DOHH2 (cell line): ENCODE data around the gene NRXN3.

Experiments used
- H3F3A ChIP-seq: fragments of 200-600 bp; sonication (generic), shearing (Covaris generic); 2 replicates; pipeline ENCODE4 v1.6.0; 2016; ENCODE audit warnings: antibody characterized with exemption, mild to moderate bottlenecking; ENCODE audit not compliant: control insufficient read depth, insufficient read depth
- H3K27ac ChIP-seq: fragments of 200-600 bp; sonication (generic); 2 replicates; pipeline ENCODE4 v1.5.1; 2014; ENCODE audit warnings: low read depth, mild to moderate bottlenecking, low read length, moderate library complexity
- H3K27me3 ChIP-seq: fragments of 200-600 bp; sonication (generic); 2 replicates; pipeline ENCODE4 v1.6.1; 2014; ENCODE audit warnings: mild to moderate bottlenecking, low read length, mixed read lengths; ENCODE audit not compliant: control insufficient read depth
- H3K36me3 ChIP-seq: fragments of 200-600 bp; sonication (generic); 2 replicates; pipeline ENCODE4 v1.6.1; 2014; ENCODE audit warnings: mild to moderate bottlenecking, low read length, moderate library complexity, mixed read lengths; ENCODE audit not compliant: control insufficient read depth
- H3K4me1 ChIP-seq: fragments of 200-600 bp; sonication (generic); 2 replicates; pipeline ENCODE4 v1.6.1; 2014; ENCODE audit warnings: mild to moderate bottlenecking, low read length, mixed read lengths; ENCODE audit not compliant: control insufficient read depth
- H3K4me2 ChIP-seq: fragments of 200-600 bp; sonication (generic); 2 replicates; pipeline ENCODE4 v1.6.0; 2014; ENCODE audit warnings: mild to moderate bottlenecking, low read length, moderate library complexity
- H3K4me3 ChIP-seq: fragments of 200-600 bp; sonication (generic); 2 replicates; pipeline ENCODE4 v1.5.1; 2014; ENCODE audit warnings: mild to moderate bottlenecking, low read length, mixed read lengths
- H3K79me2 ChIP-seq: fragments of 200-600 bp; sonication (generic); 2 replicates; pipeline ENCODE4 v1.6.1; 2014; ENCODE audit warnings: mild to moderate bottlenecking, low read length, mixed read lengths; ENCODE audit not compliant: control insufficient read depth
- H3K9me2 ChIP-seq: fragments of 200-600 bp; sonication (generic); replicated peaks from 2 replicates; pipeline ENCODE4 v1.6.1; 2014; ENCODE audit warnings: mild to moderate bottlenecking, low read length, mixed read lengths; ENCODE audit not compliant: control insufficient read depth
- H3K9me3 ChIP-seq: fragments of 200-600 bp; sonication (generic); 2 replicates; pipeline ENCODE4 v1.6.1; 2014; ENCODE audit warnings: antibody characterized with exemption, low read length, mixed read lengths; ENCODE audit not compliant: control insufficient read depth, insufficient read depth
- H4K20me1 ChIP-seq: fragments of 200-600 bp; sonication (generic); 2 replicates; pipeline ENCODE4 v1.6.0; 2014; ENCODE audit warnings: low read depth, mild to moderate bottlenecking, antibody characterized with exemption, low read length, moderate library complexity; ENCODE audit not compliant: control insufficient read depth, insufficient read depth
- CTCF ChIP-seq: fragments of 200-600 bp; sonication (generic); IDR thresholded peaks from one replicate; pipeline ENCODE4 v1.5.1; 2014; ENCODE audit warnings: antibody characterized with exemption, mild to moderate bottlenecking, low read depth, low read length; ENCODE audit not compliant: poor library complexity, severe bottlenecking
- EZH2phosphoT487 ChIP-seq: fragments of 200-600 bp; sonication (generic); IDR thresholded peaks from 2 replicates; pipeline ENCODE4 v1.6.1; 2017; ENCODE audit warnings: borderline replicate concordance, mild to moderate bottlenecking, antibody characterized with exemption, low read length, moderate library complexity, mixed read lengths

Gene NRXN3

GRCh38 chr14:79703209-79703608, 1533.0 kb downstream of the NRXN3 start:
- TF ChIP-seq CTCF (no peak), EZH2phosphoT487 (no peak)
- Histone ChIP-seq H3K9me3 (no peaks in the 10 kb centered on the region), H3K4me1 (no peaks in the 10 kb centered on the region), H3K27ac (no peak overlapping the region), H4K20me1 (no peaks in the 10 kb centered on the region), H3K4me2 (no peak overlapping the region), H3K9me2 (no peaks in the 10 kb centered on the region), H3K27me3 (no peaks in the 10 kb centered on the region), H3K79me2 (no peaks in the 10 kb centered on the region), H3F3A (no peaks in the 10 kb centered on the region), H3K4me3 (no peak overlapping the region), H3K36me3 (no peaks in the 10 kb centered on the region)

- TF ChIP-seq CTCF = no peak
- no peak for TF ChIP-seq EZH2phosphoT487
- no peak overlapping the region for H3K4me2 ChIP-seq
- H3K79me2 ChIP-seq = no peaks in the 10 kb centered on the region
- H3K9me2 ChIP-seq = no peaks in the 10 kb centered on the region
- no peaks in the 10 kb centered on the region for H3F3A ChIP-seq
- H3K4me3 ChIP-seq = no peak overlapping the region
- H3K27ac ChIP-seq = no peak overlapping the region
- H3K36me3 ChIP-seq = no peaks in the 10 kb centered on the region
- no peaks in the 10 kb centered on the region for H4K20me1 ChIP-seq
- no peaks in the 10 kb centered on the region for H3K27me3 ChIP-seq
- H3K4me1 ChIP-seq = no peaks in the 10 kb centered on the region
- no peaks in the 10 kb centered on the region for H3K9me3 ChIP-seq
These were observed 1534.1 kb downstream of the NRXN3 start for GRCh38 chr14:79704041-79704807.

DNA sequence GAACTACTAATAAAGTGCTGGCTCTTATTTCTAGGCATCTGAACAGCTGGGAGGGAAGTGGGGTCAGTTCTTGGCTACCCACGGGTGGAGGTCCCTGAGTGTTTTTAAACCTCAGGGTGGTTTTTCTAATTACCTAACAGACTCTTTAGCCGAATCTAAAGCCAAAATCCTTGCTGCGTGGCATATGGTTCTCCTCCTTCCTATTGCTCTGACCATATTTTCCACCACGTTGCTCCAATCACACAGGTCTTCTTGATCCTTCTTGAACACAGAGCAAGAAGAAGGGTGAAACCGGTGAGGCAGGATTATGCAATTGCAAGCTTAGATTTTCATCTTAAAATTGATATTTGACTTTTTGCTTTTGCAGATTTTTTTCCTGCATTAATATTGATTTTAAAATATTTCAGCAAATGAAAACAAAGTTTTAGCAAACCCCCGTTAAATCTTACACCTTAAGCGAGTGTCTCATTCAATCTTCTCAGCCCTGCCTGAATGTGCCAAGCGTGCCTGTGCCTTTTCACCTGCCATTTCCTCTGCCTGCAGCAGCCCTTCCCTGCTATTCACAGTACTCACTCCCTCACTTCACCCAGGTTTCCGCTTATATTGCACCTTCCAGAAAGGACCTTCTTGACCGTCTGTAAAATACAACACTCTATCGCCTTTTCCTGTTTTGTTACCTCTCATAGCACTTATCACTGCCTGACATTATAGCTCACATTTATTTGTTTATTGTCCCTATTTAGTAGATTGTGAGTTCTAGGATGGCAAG, 1535.1 kb downstream of the NRXN3 start:
- no peak for TF ChIP-seq EZH2phosphoT487
- Histone ChIP-seq H3K4me1 (no peaks in the 10 kb centered on the region), H3K27ac (no peak overlapping the region), H3K36me3 (no peaks in the 10 kb centered on the region), H3K9me3 (no peaks in the 10 kb centered on the region), H3F3A (no peaks in the 10 kb centered on the region), H3K9me2 (no peaks in the 10 kb centered on the region), H3K27me3 (no peaks in the 10 kb centered on the region), H3K79me2 (no peaks in the 10 kb centered on the region), H3K4me3 (no peak overlapping the region), H4K20me1 (no peaks in the 10 kb centered on the region), H3K4me2 (no peak overlapping the region)

DNA sequence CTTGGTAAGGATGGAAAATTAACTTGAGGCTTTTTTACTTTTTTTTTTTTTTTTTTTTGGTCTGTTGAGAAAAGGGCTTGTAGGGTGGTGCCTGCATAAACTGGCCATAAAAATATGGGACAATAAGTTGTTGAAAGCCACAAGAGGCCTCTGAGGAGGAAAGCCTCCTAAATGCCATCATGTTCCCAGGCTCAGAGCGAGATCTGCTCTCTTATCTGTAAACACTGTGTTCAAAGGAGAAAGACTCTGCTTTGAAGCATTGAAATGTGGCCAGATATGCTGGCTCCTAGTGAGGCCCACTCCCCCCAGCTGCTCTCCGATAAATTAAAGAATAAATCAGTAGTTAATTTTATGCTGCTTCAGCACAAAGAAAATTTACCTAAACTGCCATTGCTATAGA, 1536.2 kb downstream of the NRXN3 start:
- Histone ChIP-seq H3K9me3 (no peaks in the 10 kb centered on the region), H3K27me3 (no peaks in the 10 kb centered on the region), H3F3A (no peaks in the 10 kb centered on the region), H3K4me2 (no peak overlapping the region), H3K9me2 (no peaks in the 10 kb centered on the region), H4K20me1 (no peaks in the 10 kb centered on the region), H3K79me2 (no peaks in the 10 kb centered on the region), H3K4me3 (no peak overlapping the region), H3K4me1 (no peaks in the 10 kb centered on the region), H3K36me3 (no peaks in the 10 kb centered on the region), H3K27ac (no peak overlapping the region)
- TF ChIP-seq EZH2phosphoT487 (no peak), CTCF (no peak)
